HG03457 (cell line): ENCODE data around the gene IPO13.

Experiments
- ATAC-seq: cut with Tn5 transposase; IDR thresholded peaks from one replicate; pipeline ENCODE4 v1.9.1; 2021; ENCODE audit warnings: moderate number of reproducible peaks; ENCODE audit not compliant: unreplicated experiment

The IPO13 gene, protein sequence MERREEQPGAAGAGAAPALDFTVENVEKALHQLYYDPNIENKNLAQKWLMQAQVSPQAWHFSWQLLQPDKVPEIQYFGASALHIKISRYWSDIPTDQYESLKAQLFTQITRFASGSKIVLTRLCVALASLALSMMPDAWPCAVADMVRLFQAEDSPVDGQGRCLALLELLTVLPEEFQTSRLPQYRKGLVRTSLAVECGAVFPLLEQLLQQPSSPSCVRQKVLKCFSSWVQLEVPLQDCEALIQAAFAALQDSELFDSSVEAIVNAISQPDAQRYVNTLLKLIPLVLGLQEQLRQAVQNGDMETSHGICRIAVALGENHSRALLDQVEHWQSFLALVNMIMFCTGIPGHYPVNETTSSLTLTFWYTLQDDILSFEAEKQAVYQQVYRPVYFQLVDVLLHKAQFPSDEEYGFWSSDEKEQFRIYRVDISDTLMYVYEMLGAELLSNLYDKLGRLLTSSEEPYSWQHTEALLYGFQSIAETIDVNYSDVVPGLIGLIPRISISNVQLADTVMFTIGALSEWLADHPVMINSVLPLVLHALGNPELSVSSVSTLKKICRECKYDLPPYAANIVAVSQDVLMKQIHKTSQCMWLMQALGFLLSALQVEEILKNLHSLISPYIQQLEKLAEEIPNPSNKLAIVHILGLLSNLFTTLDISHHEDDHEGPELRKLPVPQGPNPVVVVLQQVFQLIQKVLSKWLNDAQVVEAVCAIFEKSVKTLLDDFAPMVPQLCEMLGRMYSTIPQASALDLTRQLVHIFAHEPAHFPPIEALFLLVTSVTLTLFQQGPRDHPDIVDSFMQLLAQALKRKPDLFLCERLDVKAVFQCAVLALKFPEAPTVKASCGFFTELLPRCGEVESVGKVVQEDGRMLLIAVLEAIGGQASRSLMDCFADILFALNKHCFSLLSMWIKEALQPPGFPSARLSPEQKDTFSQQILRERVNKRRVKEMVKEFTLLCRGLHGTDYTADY

DNA sequence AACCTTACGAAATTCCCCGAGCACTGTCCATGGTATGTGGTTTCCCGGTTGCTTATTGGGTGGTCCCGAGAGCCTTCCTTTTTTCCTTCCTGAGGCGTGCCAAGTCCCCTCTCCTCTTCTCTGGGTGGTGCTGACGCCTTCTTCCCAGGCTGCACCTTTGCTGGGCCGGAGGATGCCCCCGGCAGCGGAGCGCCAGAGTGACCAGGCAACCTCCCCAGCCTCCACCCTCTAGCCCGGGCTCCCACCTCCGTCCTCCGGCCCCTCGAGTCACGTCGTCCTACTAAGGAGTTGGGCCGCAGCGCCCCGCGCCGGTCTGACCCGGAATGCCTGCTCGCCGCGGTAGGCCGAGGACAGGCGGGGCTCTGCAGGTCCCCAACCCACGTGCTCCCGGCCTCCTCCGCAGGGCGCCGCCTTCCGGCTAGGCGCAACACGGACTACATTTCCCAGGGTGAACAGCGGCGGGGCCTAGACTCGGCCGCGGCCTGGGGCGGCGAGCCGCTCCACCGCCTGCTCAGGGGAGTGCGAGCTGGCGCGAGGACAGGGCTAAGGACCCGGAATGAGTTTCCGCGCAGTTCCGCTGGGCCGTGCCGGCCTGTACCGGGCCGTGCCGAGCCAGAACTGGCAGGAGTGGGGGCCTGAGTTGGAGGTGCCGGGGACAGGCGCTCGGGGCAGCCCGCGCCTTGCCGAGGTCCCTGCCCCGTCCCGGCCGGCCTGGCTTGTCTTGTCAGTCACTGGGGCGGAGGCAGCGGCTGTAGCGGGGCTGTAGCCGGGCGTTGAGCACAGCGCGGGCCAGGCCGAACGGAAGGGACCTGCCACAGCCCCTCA, at the start of gene IPO13:
Gene IPO13, plus strand, starts transcription at position 715 of the 825 bp plus-strand sequence. CDS start 651 bp downstream, outside the sequence.
- ATAC-seq = peak; percentile 87

DNA sequence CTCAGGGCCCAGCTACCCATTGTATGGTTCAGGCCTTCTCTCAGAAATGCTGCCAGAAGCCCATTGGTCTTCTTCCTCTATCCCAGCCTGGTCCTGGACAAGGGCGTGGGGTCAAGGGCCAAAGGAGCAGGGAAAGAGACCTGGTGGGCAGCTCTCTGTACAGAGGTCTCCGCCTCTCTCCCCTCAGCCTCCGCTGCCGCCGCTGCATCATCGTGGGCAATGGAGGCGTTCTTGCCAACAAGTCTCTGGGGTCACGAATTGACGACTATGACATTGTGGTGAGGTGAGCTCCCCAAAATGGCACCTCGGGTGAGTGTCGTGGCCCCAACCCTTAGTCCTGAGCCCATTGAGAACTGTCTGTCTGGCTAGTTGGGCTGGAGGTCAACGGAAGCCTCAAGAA, 47.8 kb upstream of the IPO13 start:
- no peak for ATAC-seq

DNA sequence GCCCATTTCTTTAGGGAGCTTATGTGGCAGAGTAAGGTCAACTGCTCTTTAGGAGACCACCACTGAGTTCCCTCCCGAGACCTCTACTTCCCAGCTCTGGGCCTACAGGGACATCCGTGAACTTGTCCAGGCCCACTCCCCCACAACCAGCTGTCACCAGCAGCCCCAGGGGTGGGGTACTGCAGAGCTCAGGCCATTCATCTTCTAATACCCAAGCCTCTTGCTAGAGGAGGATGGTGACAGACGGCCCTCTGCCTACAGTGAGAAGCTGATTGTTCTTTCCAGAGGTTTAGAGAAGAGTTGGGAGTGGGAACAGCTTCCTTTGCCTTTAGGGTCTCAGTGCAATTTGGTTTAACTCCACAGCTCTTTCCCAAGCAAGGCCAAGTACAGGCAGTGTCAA, 46.4 kb upstream of the IPO13 start:
- no peak for ATAC-seq

DNA sequence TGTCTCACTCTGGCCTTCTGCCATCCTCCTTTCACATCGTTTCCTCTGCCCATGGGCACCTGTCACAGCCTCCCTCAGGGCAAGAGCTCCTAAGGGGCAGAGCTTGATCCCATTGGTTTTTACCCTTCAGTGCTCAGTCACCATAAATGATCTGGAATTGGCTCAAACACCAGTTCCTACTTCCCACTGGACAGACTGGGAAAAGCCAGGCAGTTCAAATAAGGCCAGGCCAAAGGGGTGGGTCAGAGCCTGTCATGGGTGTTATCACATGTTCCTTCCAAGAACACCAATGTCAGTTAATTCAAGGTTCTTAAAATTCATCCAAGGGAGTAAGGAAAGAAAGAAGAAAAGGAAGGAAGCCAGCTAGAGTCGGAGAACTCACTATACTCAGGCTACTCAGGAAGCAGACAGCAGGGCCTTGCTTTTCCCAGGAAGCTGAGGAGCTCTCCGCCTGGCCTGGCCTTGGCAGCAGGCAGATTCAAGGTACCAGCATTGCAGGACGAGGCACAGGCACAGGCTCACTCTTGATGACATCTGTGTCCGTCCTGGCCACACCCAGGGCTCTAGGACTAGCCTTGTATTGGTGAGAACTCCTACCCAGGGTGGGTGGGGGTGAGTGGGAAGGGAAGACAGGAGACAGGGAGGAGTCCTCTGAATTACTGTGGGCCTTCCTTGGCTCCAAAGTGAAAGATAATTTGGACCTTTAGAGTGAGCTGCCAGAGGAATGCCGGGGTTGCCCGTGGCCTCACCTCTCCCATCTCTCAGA, 45.4 kb upstream of the IPO13 start:
- no peak for ATAC-seq

DNA sequence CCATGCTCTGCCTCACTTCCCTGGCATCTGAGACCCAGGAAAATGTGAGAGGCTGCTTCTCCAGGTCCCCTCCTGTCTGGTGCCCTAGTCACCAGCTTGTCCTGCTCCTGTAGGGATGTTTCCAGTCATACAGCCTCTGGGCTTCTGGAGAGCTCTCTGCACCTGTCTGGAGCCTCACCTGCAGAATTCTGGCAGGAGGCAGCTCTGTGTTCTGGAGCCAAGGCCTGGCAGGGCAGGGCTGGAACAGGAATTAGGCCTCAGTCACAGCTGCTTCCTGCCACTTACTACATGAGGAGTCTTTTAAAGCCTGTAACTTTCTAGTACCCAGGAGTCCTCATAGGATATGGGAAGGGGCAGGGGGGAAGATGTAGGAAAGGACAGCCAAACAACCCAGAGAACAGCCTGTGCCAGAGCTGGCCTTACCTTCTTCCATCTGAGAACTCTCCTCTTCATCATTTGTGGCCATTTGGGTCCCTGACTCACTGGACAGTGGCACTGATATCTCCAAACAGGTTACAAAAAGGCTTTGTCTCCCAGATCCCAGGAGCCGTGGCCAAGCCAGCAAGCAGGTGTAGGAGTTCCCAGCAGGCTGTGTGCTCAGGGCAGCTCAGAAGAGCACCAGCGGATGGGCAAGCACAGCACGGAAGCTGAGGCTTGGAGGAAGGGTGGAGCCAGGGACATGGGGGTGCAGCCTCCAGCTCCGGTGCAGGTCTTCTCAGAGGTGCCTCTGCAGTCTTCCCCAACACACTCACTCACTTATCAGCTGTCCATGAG, 44.5 kb upstream of the IPO13 start:
- no peak for ATAC-seq

DNA sequence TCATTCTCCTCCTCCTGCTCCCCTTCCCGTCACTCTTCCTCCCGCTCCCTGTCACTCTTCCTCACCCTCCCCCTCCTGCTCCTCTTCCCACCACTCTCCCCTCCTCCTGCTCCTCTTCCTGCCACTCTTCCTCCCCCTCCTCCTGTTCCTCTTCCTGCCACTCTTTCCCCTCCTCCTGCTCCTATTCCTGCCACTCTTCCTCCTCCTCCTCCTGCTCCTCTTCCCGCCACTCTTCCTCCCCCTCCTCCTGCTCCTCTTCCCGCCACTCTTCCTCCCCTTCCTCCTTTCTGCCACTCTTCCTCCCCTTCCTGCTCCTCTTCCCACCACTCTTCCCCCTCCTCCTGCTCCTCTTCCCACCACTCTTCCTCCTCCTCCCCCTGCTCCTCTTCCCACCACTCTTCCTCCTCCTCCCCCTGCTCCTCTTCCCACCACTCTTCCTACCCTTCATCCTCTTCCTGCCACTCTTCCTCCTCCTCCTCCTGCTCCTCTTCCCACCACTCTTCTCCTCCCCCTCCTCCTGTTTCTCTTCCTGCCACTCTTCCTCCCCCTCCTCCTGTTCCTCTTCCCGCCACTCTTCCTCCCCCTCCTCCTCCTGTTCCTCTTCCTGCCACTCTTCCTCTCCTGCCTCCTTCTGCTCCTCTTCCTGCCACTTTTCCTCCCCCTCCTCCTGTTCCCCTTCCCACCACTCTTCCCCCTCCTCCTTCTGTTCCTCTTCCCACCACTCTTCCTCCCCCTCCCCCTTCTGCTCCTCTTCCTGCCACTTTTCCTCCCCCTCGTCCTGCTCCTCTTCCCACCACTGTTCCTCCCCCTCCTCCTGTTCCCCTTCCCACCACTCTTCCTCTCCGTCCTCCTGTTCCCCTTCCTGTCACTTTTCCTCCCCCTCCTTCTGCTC, 41.8 kb upstream of the IPO13 start:
- ATAC-seq = no peak

DNA sequence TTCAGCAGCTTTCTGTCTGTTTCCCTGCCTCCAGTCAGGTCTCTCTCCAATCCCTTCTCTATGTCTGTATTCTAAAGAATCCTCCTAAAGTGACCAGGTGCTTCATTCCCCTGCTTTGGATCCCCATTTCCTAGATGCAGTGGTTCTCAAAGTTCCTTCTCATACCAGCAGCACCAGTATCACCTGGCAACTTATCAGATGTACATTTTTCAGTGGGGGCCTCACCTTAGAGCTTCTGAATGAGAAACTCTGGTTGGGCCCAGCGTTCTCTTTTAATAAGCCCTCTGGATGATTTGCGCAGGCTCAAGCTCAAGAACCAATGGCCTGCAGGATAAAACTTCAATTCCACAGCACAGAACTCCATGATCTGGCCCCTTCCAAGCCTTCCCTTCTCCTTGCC, 38.5 kb upstream of the IPO13 start:
- ATAC-seq = no peak

DNA sequence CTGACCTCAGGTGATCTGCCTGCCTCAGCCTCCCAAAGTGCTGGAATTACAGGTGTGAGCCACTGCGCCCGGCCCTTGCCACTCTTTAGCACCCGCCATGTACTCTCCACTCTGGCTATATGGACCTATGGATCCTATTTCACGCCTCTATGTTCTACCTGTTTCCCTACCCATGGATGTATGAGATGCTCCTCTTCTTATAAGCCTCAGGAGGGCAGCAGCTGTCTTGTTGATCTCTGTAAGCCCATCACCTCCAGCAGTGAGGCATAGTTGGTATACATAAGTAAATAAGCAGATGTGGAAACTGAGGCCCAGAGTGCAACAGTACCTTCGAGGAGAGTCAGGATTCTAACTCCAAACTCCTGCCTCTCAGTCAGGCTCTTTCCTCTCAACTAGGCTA, 37.9 kb upstream of the IPO13 start:
- no peak for ATAC-seq

DNA sequence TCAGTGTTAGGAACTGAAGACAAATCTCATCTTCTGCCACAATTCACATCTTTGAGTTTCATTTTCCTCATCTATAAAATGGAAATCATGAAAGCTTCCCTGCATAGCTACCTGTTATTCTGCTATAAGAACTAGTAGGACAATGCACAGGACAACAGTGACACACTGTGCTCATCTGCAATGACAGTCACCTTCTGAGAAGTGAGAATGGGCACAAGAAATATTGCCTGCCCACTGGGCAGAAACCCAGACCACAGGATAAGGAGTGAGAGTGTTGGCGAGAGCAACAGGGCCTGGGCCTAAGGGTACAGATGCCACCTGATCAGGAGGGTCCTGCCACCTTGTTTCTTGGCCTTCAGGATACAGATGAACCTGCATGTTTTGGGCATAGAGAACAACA, 36.4 kb upstream of the IPO13 start:
- no peak for ATAC-seq

DNA sequence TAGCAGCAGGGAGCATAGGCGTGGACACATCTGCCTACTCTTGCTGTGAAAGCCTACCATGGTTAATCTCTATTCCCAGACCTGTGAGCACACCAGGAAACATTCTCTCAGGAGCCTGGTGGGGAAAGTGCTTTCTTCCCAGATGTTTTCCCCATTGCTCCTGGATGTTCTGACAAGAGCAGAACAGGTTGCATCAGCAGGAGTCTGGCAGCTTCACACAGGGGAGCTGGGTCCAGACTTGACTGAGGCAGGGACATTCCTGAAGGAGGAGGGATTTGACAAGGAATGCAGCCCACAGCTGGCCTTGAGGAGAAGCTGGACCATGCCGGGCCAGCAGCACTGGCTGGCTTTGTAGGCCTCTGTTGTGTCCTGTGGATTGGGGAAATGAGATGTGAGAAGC, 34.1 kb upstream of the IPO13 start:
- ATAC-seq = no peak

DNA sequence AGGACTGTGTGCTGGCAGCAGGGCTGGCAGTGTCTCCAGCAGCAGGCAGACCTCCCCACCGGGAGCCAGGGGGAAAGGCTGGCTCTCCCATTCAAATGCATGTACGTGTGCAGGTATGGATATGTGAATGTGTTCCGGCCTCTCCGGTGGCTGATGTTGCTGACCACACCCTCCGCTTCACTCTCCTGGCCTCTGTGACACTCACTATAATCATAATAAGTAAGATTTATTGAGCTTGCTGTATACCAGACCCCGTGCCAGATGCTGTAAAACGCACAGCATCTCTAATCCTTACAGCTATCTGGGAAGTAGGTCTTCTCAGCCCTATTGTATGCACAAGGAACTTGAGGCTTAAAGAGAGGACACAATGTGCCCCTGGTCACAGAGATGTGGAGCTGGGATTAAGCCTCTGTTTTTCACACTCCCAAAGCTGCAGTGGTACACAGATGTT, 33.7 kb upstream of the IPO13 start:
- ATAC-seq = no peak

DNA sequence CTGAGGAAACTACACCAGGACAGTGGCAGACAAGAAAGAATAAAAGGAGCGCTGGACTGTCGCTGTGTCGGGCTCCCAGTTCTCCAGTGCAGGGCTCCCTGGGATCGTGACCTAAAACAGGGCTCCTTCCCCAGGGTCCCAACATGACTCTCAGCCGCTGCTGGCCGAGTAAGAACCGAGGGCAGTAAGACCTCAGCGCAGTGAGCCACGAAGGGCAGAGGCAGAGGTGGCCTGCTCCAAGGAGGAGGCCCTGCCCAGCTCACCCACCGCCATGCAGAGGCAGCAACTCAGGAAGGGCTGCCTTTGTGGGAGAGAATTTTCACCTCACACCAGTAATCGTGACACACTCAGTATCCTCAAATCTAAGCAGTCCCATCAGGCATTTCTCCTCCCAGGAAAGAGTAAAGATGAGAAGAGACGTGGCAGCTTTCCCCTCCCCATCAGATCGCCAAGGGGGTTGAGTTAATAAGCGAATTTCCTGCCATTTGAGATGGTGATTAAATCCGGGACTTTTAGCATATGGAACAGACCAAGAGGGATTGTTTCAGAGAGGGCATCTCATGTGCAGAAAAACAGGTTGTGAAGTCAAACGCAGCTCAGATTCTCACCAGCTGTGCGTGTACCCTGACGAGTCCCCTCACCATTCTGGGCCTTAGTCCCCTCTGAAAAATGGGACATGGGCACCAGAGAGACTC, 32.9 kb upstream of the IPO13 start:
- ATAC-seq = no peak

DNA sequence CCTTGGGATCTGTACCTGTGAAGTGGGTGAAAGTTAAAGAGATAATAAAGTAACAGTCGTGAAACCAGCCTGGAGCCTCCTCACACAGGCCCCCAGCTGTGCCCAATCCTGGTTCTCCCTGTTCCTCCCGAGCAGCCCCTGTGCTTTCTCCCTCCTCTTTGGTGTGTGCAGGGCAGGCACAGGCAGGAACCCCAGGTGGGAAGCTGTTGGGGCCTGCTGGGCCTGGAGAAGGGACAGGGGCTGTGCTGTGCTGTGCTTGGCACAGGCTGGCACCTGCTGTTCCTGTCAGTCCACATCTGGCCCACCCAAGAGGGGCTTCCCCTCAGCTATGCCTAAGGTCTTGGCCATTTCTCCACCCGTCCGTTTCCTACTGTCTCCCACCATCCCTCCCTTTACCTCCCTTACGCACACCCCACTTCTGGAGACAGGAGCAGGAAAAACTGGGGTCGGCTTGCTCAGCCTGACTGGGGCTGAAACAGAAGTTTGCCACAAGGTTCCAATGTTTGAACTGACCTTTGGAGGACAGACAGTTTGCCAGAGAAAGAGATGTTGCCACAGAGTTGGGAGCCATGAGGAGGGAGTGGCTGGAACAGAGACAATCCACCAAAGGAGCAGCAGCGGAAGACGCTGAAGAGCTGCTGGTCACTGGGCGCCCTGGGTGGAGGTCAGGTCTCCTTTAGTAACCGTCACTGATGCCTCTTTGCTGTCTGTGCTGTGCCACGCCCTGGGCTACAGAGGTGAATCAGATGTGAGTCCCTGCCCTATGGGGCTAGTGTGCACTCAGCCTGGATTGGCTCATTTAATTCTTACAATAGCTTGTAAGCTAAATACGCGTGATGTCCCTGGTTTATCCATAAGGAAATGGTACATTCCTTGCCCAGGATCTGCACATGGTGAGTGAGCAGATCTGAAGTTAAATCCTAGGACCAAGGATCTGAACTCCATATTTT, 31.9 kb upstream of the IPO13 start:
- ATAC-seq = no peak

DNA sequence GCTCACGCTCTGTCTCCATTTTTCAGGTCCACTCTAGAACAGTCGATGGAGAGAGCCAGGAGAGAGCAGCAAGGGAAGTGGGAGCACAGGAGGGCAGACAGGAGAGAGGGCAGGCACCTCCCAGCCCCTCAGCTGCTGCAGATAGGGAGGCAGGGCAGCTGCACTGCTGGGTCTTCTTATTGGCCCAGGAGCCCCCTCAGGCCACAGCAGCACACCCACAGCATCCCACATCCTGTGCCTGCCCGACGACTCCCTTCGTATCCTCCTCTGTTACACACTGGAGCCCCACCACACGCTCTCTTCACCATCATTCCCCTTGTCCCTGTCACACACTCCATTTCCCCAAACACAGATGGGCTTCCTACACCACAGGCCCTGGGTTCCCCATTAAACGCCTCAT, 26.8 kb upstream of the IPO13 start:
- ATAC-seq = no peak

DNA sequence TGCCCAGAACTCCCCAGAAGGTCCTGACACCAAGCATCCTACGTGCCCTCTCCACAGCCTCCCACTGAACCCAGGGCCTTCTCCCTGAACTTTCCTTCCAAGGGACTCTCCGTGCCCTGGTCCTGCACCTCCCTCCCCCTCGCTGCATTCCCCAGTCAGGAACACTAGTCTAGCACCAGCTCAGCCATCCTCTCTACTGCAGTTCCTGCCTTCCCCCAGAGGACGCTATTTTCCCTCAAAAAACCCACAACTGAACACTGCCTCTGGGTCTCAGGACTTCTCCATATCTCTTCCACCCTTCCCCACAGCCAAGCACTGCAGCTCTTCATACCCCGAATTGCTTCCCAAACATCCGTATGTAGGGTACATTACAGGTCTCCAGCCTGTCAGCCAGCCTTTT, 25.7 kb upstream of the IPO13 start:
- ATAC-seq = no peak

DNA sequence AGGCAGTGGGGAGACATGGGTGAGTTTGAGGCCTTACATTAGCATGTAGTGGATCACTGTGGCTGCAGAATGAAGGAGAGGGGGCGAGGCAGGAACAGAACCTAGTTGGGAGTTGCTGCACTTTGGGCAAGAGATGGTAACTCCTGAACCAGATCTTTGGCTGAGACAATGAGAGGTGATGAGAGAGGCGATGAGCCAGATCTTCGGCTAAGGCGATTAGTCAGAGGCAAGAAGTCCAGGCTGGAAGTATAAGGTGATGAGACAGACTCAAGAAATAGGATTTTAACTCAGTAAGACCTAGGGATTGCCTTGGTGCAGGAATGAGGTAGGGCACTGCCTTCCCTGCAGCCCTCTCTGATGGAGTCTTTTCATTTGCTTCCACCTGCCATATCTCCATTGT, 22.2 kb upstream of the IPO13 start:
- ATAC-seq = no peak

DNA sequence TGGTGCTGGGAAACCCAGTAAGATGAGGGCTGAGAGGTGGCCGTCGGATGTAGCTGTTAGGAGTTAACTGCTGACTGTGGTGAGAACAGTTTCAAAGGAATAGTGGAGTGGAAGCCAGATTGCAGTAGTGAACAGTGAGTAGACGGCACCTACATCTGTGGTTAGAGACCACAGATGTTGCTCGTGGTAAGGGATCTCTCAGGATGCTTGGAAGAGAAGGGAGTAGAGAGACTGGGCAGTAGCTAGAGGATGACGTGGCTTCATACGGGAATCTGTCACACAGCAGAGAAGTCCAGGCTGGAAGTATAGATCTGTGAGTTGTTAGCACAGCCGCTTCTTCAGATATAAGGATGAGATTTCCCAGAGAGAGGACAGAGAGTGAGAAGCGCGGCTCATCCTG, 20.9 kb upstream of the IPO13 start:
- ATAC-seq = no peak
